IMR-90 (cell line): ENCODE data around the gene IL23A.

Experiments used
- CEBPB ChIP-seq: IDR thresholded peaks from 2 replicates; pipeline ENCODE4 v1.6.1; 2012; ENCODE audit warnings: low read depth, low read length, improper control_type of control experiment
- CTCF ChIP-seq: conservative IDR thresholded peaks from 2 replicates; pipeline ENCODE4 v1.5.1; 2012; ENCODE audit warnings: mild to moderate bottlenecking, low read depth, low read length, improper control_type of control experiment
- ELK1 ChIP-seq: fragments of 150-350 bp; IDR thresholded peaks from 2 replicates; pipeline ENCODE4 v1.6.1; 2016; ENCODE audit warnings: low read depth, mild to moderate bottlenecking, low read length, moderate library complexity, borderline replicate concordance
- POLR2A ChIP-seq: IDR thresholded peaks from 2 replicates; pipeline ENCODE4 v1.6.1; 2012; ENCODE audit warnings: mild to moderate bottlenecking, low read depth, low read length
- RAD21 ChIP-seq: IDR thresholded peaks from 2 replicates; pipeline ENCODE4 v1.6.1; 2012; ENCODE audit warnings: low read length, improper control_type of control experiment

- TF ChIP-seq CTCF (no peak), RAD21 (no peak), ELK1 (no peak), CEBPB (no peak), POLR2A (no peak)
Measured at GRCh38 chr12:56382611-56383010, 43.9 kb downstream of the IL23A start.
